ENCODE measurements around the gene TCP11.

The TCP11 gene

DNA sequence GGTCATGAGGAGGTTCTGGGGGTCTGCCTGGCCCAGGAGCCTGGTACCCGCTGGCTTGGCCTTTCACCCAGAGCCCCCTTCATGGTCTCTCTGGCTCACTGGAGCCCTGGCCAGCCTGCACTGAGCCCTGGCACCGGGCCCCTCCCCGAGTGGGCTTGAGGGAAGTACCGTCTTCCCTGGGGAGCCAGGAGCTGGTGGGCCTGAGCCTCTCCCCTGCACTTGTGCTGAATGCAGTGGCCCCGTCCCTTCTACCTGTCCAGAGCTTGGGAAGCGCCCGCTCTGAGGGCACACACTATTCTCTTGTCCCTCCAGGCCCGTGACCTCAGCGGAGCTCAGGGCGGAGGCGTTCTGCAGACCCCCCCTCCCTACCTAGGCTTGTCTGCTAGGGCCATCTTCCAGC, 62.2 kb downstream of the TCP11 start:
- DNase-seq: no peak

DNA sequence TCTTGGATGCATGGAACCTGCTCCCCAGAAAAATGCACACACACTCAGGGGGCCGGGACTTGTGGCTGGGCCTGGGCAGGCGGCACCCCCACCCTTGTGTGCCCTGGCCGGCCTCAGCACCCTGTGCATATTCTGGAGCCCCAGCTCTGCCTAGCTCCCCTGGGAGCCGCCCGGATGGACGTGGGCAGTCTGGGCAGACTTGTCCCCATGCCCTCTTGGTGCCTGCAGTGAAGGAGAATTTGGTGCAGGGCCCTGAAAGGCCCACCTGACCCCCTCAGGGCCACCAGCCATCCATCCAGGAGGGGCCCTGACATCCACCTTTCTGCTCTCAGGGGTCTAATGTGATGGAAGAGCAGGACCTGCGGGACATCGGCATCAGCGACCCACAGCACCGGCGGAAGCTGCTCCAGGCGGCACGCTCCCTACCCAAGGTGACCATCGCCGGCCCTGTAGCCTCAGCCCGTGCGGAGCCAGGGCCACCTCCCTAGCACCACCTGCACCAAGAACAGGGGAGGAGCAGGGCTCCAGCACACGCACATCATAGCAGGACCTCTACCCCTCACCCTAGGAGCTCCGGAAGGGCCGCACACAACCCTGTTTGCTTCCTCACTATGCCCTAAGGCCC, 62.8 kb downstream of the TCP11 start:
- no peak for DNase-seq

GRCh38 chr6:35077713-35078105, 63.4 kb downstream of the TCP11 start:
- no peak for DNase-seq

- no peak for DNase-seq
Observed at GRCh38 chr6:35076997-35077712, 64.0 kb downstream of the TCP11 start.

DNA sequence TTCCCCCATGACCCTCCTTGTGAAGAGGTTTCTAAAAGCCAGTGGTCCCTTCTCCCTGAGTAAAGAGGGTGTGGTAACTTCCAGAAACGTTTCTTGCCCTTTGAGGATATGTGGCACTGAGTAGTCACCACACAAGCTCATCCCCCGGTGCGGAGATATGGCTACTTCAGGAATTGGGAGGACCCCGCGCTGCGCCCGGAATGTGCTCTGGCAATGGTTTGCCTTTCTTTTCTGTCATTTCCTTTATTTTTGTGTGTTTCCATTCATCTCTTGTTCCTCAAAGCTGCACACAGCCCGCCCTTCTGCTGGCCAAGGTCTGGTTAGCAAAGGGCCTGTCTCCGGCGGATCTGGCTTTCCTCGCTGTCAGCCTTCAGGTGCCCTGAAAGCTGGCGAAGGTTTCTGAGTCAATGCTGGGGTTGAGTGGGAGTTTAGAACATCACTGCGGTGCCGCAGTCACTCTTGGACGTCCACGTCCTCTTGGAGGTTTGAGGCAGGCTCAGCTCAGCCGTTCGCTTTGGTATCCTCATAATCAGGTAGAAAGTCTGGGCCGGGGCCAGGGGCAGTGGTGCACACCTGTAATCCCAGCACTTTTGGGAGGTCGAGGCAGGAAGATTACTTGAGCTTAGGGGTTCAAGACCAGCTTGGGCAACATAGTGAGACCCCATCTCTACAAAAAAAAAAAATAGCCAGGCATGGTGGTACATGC, 67.2 kb downstream of the TCP11 start:
- DNase-seq: no peak

DNA sequence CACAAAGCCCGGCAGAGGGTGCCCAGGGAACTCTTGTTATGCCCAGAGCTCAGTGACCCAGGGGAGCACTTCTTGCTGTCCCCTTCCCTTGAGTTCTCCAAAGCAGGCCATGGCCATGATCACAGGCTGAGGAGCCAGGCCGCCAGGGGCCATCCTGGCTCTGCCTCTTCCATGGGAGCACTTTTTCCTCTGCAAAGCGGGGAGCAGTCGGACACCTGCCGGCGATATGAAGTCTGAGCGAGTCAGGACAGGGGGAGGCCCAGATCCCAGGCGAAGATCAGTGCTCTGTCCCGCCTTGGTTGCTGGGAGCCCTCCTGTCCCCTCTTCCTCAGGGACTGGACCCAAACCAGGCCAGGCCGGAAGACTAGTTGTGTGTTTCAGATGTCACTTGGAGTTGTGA, 67.9 kb downstream of the TCP11 start:
- DNase-seq: no peak

GRCh38 chr6:35072698-35073055, 68.5 kb downstream of the TCP11 start:
- no peak for DNase-seq

GRCh38 chr6:35072051-35072697, 69.0 kb downstream of the TCP11 start:
- DNase-seq: no peak

GRCh38 chr6:35071347-35071994, 69.7 kb downstream of the TCP11 start:
- no peak for DNase-seq

GRCh38 chr6:35070111-35070510, 71.0 kb downstream of the TCP11 start:
- DNase-seq: no peak

DNA sequence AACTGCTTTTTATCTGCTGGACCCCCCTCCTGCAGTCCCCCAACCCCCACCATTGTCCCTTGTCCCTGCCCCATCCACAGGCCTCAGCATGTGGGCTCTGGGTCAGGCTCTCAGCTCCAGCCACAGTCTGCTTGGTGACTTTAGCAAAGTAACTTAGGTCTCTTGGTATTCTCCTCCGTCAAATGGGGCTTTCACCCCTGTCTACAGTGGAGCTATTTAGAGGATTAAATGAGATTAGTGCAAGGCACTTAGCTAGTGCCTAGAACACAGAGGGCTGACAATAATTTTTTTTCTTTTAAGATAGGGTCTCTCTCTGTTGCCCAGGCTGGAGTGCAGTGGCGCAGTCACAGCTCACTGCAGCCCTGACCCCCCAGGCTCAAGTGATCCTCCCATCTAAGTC, 71.9 kb downstream of the TCP11 start:
- no peak for DNase-seq

- no peak for DNase-seq
Observed at GRCh38 chr6:35068644-35069043, 72.5 kb downstream of the TCP11 start.

- DNase-seq: no peak
Observed at GRCh38 chr6:35068206-35068605, 72.9 kb downstream of the TCP11 start.

Data from activated CD8-positive, alpha-beta memory T cell treated with anti-CD3 and anti-CD28 coated beads for 24 hours (primary cell).